Fibroblast of lung (primary cell): ENCODE results near the gene PTGDS. TPM values are rescaled to one million over a fixed set of nuclear protein-coding genes. Genes with fewer than 3 reads are reported as not detected.

ENCODE experiments used
- DNase-seq, 2 donors: peaks; one replicate each; pipeline versions ENCODE4 v3.0.0 to v3.0.0-alpha.2; 2010; ENCODE audit warnings: low read depth in 2 of 2
- H2AFZ ChIP-seq: 2 replicates; pipeline ENCODE4 v1.5.1; 2012; ENCODE audit warnings: low read length, control low read depth, inconsistent platforms
- H3K27ac ChIP-seq: 2 replicates; pipeline ENCODE4 v1.5.1; 2011; ENCODE audit warnings: low read length, control low read depth; ENCODE audit not compliant: insufficient read depth
- H3K27me3 ChIP-seq: 2 replicates; pipeline ENCODE4 v1.5.1; 2011; ENCODE audit warnings: mild to moderate bottlenecking, low read length; ENCODE audit not compliant: control insufficient read depth, insufficient read depth
- H3K36me3 ChIP-seq: 2 replicates; pipeline ENCODE4 v1.5.1; 2011; ENCODE audit warnings: low read length; ENCODE audit not compliant: control insufficient read depth, insufficient read depth
- H3K4me1 ChIP-seq: 2 replicates; pipeline ENCODE4 v1.5.1; 2011; ENCODE audit warnings: low read length; ENCODE audit not compliant: control insufficient read depth, insufficient read depth; ENCODE audit errors: extremely low read depth
- H3K4me2 ChIP-seq: 2 replicates; pipeline ENCODE4 v1.5.1; 2011; ENCODE audit warnings: low read length, control low read depth; ENCODE audit not compliant: insufficient read depth; ENCODE audit errors: extremely low read depth
- H3K4me3 ChIP-seq, 4 experiments: fragments of 200-600 bp in 1 of 4; sonication (generic) in 1 of 4; replicated peaks in 1 of 4; 2 replicates each; pipeline ENCODE4 v1.5.1; 2011 to 2016; ENCODE audit warnings: low read length in 4 of 4, low read depth in 3 of 4, mild to moderate bottlenecking in 3 of 4, control low read depth in 2 of 4, inconsistent platforms in 1 of 4, mixed read lengths in 1 of 4; ENCODE audit not compliant: insufficient read depth in 1 of 4; ENCODE audit errors: control extremely low read depth in 1 of 4
- H3K79me2 ChIP-seq: 2 replicates; pipeline ENCODE4 v1.5.1; 2012; ENCODE audit warnings: mild to moderate bottlenecking, low read length, inconsistent platforms; ENCODE audit not compliant: control insufficient read depth, insufficient read depth
- H3K9ac ChIP-seq: 2 replicates; pipeline ENCODE4 v1.5.1; 2011; ENCODE audit warnings: mild to moderate bottlenecking, low read length, control low read depth; ENCODE audit not compliant: insufficient read depth
- H3K9me3 ChIP-seq: 2 replicates; pipeline ENCODE4 v1.5.1; 2012; ENCODE audit warnings: low read depth, low read length; ENCODE audit not compliant: control insufficient read depth, insufficient read depth
- H4K20me1 ChIP-seq: 2 replicates; pipeline ENCODE4 v1.5.1; 2011; ENCODE audit warnings: low read length; ENCODE audit not compliant: control insufficient read depth, insufficient read depth; ENCODE audit errors: extremely low read depth
- EZH2 ChIP-seq: IDR thresholded peaks from 2 replicates; pipeline ENCODE4 v1.5.1; 2012; ENCODE audit warnings: low read length, control low read depth, mild to moderate bottlenecking; ENCODE audit errors: missing control alignments
- polyA plus RNA-seq, 2 donors: library from polyadenylated mRNA; depleted of rRNA in 1 of 2; stranded (reverse) in 1 of 2; unstranded in 1 of 2; fragments of >200 nt; gene quantifications; 2 replicates each; pipeline ENCODE4 v1.2.1, GENCODE V29; 2011 to 2012; ENCODE audit warnings: missing spikeins in 1 of 2
- total RNA-seq: library from RNA; depleted of rRNA; stranded (reverse); fragments of >200 nt; gene quantifications from 2 replicates; pipeline ENCODE4 v1.2.1, GENCODE V29; 2014
- TF ChIP-seq, protein P1 (sequence below), 2 donors: IDR thresholded peaks in 1 of 2; conservative IDR thresholded peaks in 1 of 2; 1 replicate in 1 of 2; 2 replicates in 1 of 2; pipeline ENCODE4 v1.5.1; 2011 to 2012; ENCODE audit warnings: low read length in 2 of 2, control low read depth in 1 of 2, inconsistent platforms in 1 of 2, low read depth in 1 of 2, mild to moderate bottlenecking in 1 of 2

Gene PTGDS
- total and polyA plus RNA-seq, 2 donors (not counting 1 experiment from before 2014, with no cell fraction given): 4.9 to 90.3 TPM

DNA sequence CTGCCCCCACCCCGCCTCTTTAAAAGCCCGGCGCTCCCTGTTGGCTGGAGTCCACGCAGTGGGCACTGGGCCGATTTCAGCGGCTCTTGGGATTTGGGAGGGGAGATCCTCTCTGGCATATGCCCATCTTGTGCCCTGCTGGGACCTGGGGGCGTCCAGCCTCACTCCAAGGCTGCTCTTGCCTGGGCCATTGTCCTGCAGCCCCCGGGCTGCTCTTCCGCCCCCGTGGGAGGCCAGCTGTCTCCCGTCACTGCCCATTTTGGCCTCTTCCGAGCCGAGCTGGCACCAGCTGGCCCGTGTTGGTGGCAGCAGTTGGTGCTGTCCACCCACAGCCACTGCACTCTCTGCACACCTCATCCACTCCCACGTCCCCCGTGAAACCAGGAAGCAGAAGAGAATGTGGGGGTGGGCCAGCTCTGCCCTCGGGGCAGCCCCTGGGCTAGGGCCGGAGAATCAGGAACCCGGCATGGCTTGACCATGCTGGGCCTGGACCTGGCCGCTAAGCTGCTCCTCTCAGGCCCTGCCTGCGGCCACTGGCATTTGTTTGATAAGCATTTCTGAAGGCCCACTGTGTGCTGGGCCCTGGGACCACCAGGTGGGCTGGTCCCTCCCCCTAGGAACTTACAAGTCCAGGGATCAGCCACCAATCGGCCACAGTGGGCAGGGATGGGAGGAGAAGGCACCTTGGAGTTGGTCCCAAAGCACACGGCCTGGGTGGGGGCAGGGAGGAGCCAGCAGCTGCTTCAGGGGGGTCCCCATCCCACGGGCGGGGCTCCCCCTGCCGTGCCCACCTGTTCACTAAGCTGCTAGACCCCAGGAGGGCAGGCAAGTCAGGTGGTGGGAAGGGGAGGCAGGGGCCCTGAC, 30.0 kb upstream of the PTGDS start:
- Histone ChIP-seq H3K4me2 (no peak overlapping the region), H2AFZ (no peak overlapping the region), H4K20me1 (no peaks in the 10 kb centered on the region), H3K4me1 (peaks cover 2% of the 10 kb centered on the region), H3K27ac (no peak overlapping the region), H3K79me2 (peaks cover 17% of the 10 kb centered on the region), H3K36me3 (peaks cover 10% of the 10 kb centered on the region), H3K4me3 (no peak overlapping the region), H3K9me3 (no peaks in the 10 kb centered on the region), H3K27me3 (no peaks in the 10 kb centered on the region), H3K9ac (no peak overlapping the region)
- TF ChIP-seq, protein P1, sequence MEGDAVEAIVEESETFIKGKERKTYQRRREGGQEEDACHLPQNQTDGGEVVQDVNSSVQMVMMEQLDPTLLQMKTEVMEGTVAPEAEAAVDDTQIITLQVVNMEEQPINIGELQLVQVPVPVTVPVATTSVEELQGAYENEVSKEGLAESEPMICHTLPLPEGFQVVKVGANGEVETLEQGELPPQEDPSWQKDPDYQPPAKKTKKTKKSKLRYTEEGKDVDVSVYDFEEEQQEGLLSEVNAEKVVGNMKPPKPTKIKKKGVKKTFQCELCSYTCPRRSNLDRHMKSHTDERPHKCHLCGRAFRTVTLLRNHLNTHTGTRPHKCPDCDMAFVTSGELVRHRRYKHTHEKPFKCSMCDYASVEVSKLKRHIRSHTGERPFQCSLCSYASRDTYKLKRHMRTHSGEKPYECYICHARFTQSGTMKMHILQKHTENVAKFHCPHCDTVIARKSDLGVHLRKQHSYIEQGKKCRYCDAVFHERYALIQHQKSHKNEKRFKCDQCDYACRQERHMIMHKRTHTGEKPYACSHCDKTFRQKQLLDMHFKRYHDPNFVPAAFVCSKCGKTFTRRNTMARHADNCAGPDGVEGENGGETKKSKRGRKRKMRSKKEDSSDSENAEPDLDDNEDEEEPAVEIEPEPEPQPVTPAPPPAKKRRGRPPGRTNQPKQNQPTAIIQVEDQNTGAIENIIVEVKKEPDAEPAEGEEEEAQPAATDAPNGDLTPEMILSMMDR (conservative IDR thresholded peaks at IDR 0.05 in 1 of 2, IDR thresholded peaks at IDR 0.05 in 1 of 2; ENCODE audit: low read depth in 1 of 2, low read length in 2 of 2): no peak
- no peak for TF ChIP-seq EZH2
- no peak for DNase-seq

DNA sequence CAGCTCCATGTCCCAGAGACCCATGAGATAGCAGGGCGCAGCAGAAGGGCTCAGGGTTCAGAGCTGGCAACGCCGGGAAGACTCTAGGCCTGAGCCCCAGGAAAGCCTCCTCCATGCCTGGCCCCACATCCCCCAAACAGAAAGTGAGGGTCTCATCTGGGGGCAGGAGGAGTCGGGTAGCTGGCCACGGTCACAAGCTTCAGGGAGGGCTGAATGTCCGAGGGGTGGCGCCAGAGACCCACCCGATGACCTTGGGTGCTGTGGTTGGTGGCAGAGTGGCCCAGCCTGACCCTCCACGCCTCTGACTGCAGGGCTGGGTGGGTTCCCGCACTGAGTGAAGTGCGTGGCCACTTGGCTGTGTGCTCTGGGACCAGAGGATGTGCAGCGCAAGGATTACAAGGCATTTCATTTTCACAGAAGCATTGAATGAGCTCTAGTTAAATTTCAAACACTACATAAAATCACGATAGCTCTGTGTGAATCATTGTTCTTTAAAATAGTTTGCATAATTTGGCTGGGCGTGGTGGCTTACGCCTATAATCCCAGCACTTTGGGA, 29.3 kb upstream of the PTGDS start:
- H3K4me1 ChIP-seq: peaks cover 2% of the 10 kb centered on the region

More for the DNA sequence above, 29.3 kb upstream of the PTGDS start:
- Histone ChIP-seq H3K4me3 (no peak overlapping the region), H3K9ac (no peak overlapping the region), H2AFZ (no peak overlapping the region), H3K4me2 (peak overlapping the region; percentile 32), H4K20me1 (no peaks in the 10 kb centered on the region), H3K79me2 (peaks cover 10% of the 10 kb centered on the region), H3K36me3 (peaks cover 3% of the 10 kb centered on the region), H3K27me3 (no peaks in the 10 kb centered on the region), H3K27ac (no peak overlapping the region), H3K9me3 (no peaks in the 10 kb centered on the region)
- DNase-seq: peak in 1 of 2 donors; percentile 37
- TF ChIP-seq, protein P1 (conservative IDR thresholded peaks at IDR 0.05 in 1 of 2, IDR thresholded peaks at IDR 0.05 in 1 of 2; ENCODE audit: low read depth in 1 of 2, low read length in 2 of 2): peak; percentile 47 to 53
- TF ChIP-seq EZH2: no peak
